ENCODE data around the gene HEBP2. TPM values are rescaled to one million over a fixed set of nuclear protein-coding genes. Genes with fewer than 3 reads are reported as not detected.
A peak's percentile ranks its signal among the peaks of the same experiment; 100 is the strongest.

The HEBP2 gene
- total and polyA plus RNA-seq, 2 of the 13 experiments (the other 11 are each of a cell fraction or from before 2014, with no cell fraction given), result 16.0 to 72.8 TPM

- POLR2A ChIA-PET, result interaction anchor here (1.9 kb wide), 1 partner anchor 19 kb away, joined by 6 read pairs; no protein-coding TSS in a partner anchor
- DNase-seq (ENCODE audit: low spot score) (no peak), FAIRE-seq (no peak), ATAC-seq (peak; percentile 68)
- in situ Hi-C loops (cut with HindIII; ENCODE audit: extremely low pct_ligation_motif_present, low pct_unique_long_range_greater_than_20kb) (loop anchor here (10.0 kb wide), 1 partner anchor 289 kb away; no protein-coding TSS in a partner anchor), intact Hi-C loops (cut with micrococcal nuclease; ENCODE audit: unreplicated experiment) (loop anchor here (5.0 kb wide), 1 partner anchor 296 kb away; the partner anchor contains the start of gene PERP)
- Histone ChIP-seq H3K79me2 (ENCODE audit: insufficient read depth, low read length) (peaks cover 8% of the 10 kb centered on the region), H3K4me1 (ENCODE audit: insufficient read depth, low read length) (peaks cover 19% of the 10 kb centered on the region), H4K20me1 (ENCODE audit: insufficient read depth, low read length) (no peaks in the 10 kb centered on the region), H3K27ac (ENCODE audit: extremely low read length, insufficient read depth, low read length) (peak overlapping the region; percentile 55), H3K4me3 (replicated peaks in 1 of 3; ENCODE audit: insufficient read depth in 1 of 3, low read depth in 2 of 3, low read length in 3 of 3) (peak overlapping the region; percentile 73 to 89 (median 84)), H3K9me3 (ENCODE audit: low read length) (no peaks in the 10 kb centered on the region), H3K4me2 (ENCODE audit: low read depth, low read length) (peak overlapping the region; percentile 90), H3K36me3 (replicated peaks in 1 of 2; ENCODE audit: control insufficient read depth in 1 of 2, insufficient read depth in 2 of 2, low read length in 2 of 2) (peaks cover 8 to 25% of the 10 kb centered on the region in 2 experiments), H3K9ac (ENCODE audit: insufficient read depth, low read depth, low read length) (peak overlapping the region; percentile 84), H2AFZ (ENCODE audit: low read length) (no peak overlapping the region), H3K27me3 (ENCODE audit: control insufficient read depth in 1 of 2, insufficient read depth in 2 of 2, low read length in 2 of 2) (no peaks in the 10 kb centered on the region; a peak in 2 of 5 replicates)
- WGBS (ENCODE audit: low lambda C conversion rate), result 0% methylated on average over 29 of the region's 30 CpGs
- BruUV-seq (replicated peaks), result TSS peak; percentile 78
- CTCF ChIA-PET (ENCODE audit: low intra/inter-chr PET ratio, low total read pairs), result interaction anchor here (1.2 to 2.2 kb wide), 5 partner anchors 106 to 294 kb away, joined by 3 to 10 read pairs (median 5); no protein-coding TSS in a partner anchor
- no peak for TF ChIP-seq BCLAF1 (IDR thresholded peaks at IDR 0.05)
- TF ChIP-seq, protein P1, sequence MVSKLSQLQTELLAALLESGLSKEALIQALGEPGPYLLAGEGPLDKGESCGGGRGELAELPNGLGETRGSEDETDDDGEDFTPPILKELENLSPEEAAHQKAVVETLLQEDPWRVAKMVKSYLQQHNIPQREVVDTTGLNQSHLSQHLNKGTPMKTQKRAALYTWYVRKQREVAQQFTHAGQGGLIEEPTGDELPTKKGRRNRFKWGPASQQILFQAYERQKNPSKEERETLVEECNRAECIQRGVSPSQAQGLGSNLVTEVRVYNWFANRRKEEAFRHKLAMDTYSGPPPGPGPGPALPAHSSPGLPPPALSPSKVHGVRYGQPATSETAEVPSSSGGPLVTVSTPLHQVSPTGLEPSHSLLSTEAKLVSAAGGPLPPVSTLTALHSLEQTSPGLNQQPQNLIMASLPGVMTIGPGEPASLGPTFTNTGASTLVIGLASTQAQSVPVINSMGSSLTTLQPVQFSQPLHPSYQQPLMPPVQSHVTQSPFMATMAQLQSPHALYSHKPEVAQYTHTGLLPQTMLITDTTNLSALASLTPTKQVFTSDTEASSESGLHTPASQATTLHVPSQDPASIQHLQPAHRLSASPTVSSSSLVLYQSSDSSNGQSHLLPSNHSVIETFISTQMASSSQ (IDR thresholded peaks at IDR 0.05; ENCODE audit: low read depth), result no peak
- TF ChIP-seq, protein P1 (CRISPR knock-in tag; IDR thresholded peaks at IDR 0.05; ENCODE audit: borderline replicate concordance), result no peak
- TF ChIP-seq HOMEZ (CRISPR knock-in tag; IDR thresholded peaks at IDR 0.05; ENCODE audit: low read depth), result no peak
- TF ChIP-seq HHEX (CRISPR knock-in tag; IDR thresholded peaks at IDR 0.05), result no peak
- TF ChIP-seq RXRB (CRISPR knock-in tag; IDR thresholded peaks at IDR 0.05; ENCODE audit: borderline replicate concordance), result no peak
- TF ChIP-seq ARNT2 (CRISPR knock-in tag; IDR thresholded peaks at IDR 0.05; ENCODE audit: low read depth), result no peak; the same call in none of the 2 replicates
- no peak for TF ChIP-seq NFIC (IDR thresholded peaks at IDR 0.05; ENCODE audit: low read length)
- TF ChIP-seq MATR3 (CRISPR knock-in tag; IDR thresholded peaks at IDR 0.05), result no peak
- no peak for TF ChIP-seq GABPA (IDR thresholded peaks at IDR 0.05; ENCODE audit: low read depth, low read length)
- no peak for TF ChIP-seq GABPA (CRISPR knock-in tag; IDR thresholded peaks at IDR 0.05; ENCODE audit: low read depth)
- no peak for TF ChIP-seq CBX2 (IDR thresholded peaks at IDR 0.05; ENCODE audit: low read depth, low read length)
- peak; percentile 77; the same call in 1 of the 2 replicates for TF ChIP-seq CBX2 (CRISPR knock-in tag; IDR thresholded peaks at IDR 0.05; ENCODE audit: low read depth)
- no peak for TF ChIP-seq PCBP1 (IDR thresholded peaks at IDR 0.05; ENCODE audit: borderline replicate concordance, low read depth, low read length)
- TF ChIP-seq KMT2B (CRISPR knock-in tag; IDR thresholded peaks at IDR 0.05), result no peak
- TF ChIP-seq IKZF4 (CRISPR knock-in tag; IDR thresholded peaks at IDR 0.05; ENCODE audit: borderline replicate concordance, low read depth, not compliant biosample characterization), result peak; percentile 15
- TF ChIP-seq MIER3 (CRISPR knock-in tag; IDR thresholded peaks at IDR 0.05; ENCODE audit: borderline replicate concordance), result no peak
Measured at GRCh38 chr6:138403324-138403800, 661 bp upstream of the HEBP2 start.
